ENCODE data around the gene NR1D2. TPM values are rescaled to one million over a fixed set of nuclear protein-coding genes. Genes with fewer than 3 reads are reported as not detected.

Gene NR1D2
- total RNA-seq, 1 donor from 2014 or later = 17.2 TPM

DNA sequence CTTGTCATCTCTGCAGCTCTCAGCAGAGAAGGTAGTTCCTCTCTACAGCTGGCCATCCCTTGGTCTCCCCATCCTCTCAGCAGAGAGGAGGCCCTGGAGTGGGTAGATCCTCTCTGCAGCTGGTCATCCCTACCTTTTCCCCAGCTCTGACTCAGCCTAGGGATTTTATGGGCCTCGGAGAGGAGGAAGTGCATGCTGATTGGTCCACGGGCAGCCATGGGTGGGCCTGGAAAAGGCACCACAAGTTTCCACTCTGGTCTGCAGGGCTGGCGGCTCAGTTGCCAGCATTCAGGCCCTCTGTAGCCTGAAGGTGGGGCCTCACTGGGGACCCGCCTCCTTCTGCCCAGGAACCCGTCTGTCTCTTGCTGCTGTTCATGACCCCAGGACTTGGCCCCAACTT lies 36.9 kb downstream of the NR1D2 start:
- no peaks in the 10 kb centered on the region for H3K9me3 Mint-ChIP-seq (ENCODE audit: unreplicated experiment)
- DNase-seq (ENCODE audit: low spot score) = no peak
- no peaks in the 10 kb centered on the region for H3K27me3 Mint-ChIP-seq (ENCODE audit: unreplicated experiment)
- H3K27ac Mint-ChIP-seq (ENCODE audit: unreplicated experiment) = no peak overlapping the region
- H3K4me3 Mint-ChIP-seq (ENCODE audit: unreplicated experiment) = no peak overlapping the region
- H3K4me1 Mint-ChIP-seq (ENCODE audit: unreplicated experiment) = peaks cover 3% of the 10 kb centered on the region
- TF ChIP-seq, protein P1, sequence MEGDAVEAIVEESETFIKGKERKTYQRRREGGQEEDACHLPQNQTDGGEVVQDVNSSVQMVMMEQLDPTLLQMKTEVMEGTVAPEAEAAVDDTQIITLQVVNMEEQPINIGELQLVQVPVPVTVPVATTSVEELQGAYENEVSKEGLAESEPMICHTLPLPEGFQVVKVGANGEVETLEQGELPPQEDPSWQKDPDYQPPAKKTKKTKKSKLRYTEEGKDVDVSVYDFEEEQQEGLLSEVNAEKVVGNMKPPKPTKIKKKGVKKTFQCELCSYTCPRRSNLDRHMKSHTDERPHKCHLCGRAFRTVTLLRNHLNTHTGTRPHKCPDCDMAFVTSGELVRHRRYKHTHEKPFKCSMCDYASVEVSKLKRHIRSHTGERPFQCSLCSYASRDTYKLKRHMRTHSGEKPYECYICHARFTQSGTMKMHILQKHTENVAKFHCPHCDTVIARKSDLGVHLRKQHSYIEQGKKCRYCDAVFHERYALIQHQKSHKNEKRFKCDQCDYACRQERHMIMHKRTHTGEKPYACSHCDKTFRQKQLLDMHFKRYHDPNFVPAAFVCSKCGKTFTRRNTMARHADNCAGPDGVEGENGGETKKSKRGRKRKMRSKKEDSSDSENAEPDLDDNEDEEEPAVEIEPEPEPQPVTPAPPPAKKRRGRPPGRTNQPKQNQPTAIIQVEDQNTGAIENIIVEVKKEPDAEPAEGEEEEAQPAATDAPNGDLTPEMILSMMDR (IDR thresholded peaks at IDR 0.05; ENCODE audit: unreplicated experiment) = no peak
- H3K36me3 Mint-ChIP-seq (ENCODE audit: low read depth, unreplicated experiment) = no peaks in the 10 kb centered on the region

DNA sequence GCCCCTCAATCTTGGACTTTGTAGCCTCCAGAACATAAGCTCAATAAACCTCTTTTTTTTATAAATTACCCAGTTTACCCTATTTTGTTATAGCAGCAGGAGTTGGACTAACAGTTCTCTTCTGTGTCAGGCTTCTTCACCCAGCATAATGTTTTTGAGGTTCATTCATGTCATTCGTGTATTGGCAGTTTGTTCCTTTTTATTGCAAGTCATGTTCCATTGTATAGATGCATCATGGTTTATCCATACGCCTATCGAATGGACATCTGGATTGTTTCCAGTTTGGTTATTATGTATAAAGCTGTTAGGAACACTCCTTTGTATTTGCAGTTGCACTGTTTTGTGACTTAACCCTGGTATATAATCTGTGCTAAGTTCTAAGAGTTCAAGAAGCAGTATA lies 39.8 kb downstream of the NR1D2 start:
- DNase-seq (ENCODE audit: low spot score) = no peak
- TF ChIP-seq, protein P1 (IDR thresholded peaks at IDR 0.05; ENCODE audit: unreplicated experiment) = no peak
- Mint-ChIP-seq H3K27ac (ENCODE audit: unreplicated experiment) (no peak overlapping the region), H3K36me3 (ENCODE audit: low read depth, unreplicated experiment) (no peaks in the 10 kb centered on the region), H3K27me3 (ENCODE audit: unreplicated experiment) (peaks cover 2% of the 10 kb centered on the region), H3K4me1 (ENCODE audit: unreplicated experiment) (peaks cover 7% of the 10 kb centered on the region), H3K9me3 (ENCODE audit: unreplicated experiment) (no peaks in the 10 kb centered on the region), H3K4me3 (ENCODE audit: unreplicated experiment) (no peak overlapping the region)

DNA sequence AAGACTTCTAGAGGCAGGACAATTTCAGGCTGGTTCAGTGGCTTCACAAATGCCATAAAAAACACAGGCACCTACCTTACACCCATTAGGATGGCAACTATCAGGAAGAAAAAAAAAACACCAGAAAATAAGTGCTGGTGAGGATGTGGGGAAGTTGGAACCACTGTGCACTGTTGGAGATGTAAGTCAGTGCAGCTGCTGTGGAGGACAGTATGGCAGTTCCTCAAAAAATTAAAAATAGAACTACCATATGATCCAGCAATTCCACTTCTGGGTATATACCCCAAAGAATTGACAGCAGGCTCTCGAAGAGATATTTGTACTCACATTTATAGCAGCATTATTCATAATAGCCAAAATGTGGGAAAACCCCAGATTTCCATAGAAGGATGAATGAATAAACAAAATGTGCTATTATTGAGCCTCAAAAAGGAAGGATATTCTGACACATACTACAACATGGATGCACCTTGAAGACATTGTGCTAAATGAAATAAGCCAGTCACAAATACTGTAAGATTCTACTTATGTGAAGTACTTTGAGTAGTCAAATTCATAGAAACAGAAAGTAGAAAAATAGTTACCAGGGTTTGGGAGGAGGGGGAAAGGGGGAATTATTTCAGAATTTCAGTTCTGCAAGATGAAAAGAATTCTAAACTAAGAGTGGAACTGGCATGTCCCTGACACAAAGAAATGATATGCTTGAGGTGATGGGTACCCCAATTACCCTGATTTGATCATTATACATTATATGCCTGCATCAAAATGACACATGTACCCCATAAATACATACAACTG lies 40.9 kb downstream of the NR1D2 start:
- H3K4me1 Mint-ChIP-seq (ENCODE audit: unreplicated experiment) = peaks cover 12% of the 10 kb centered on the region
- no peaks in the 10 kb centered on the region for H3K9me3 Mint-ChIP-seq (ENCODE audit: unreplicated experiment)
- no peaks in the 10 kb centered on the region for H3K36me3 Mint-ChIP-seq (ENCODE audit: low read depth, unreplicated experiment)
- no peak for DNase-seq (ENCODE audit: low spot score)
- no peak overlapping the region for H3K27ac Mint-ChIP-seq (ENCODE audit: unreplicated experiment)
- TF ChIP-seq, protein P1 (IDR thresholded peaks at IDR 0.05; ENCODE audit: unreplicated experiment) = no peak
- H3K4me3 Mint-ChIP-seq (ENCODE audit: unreplicated experiment) = no peak overlapping the region
- peaks cover 2% of the 10 kb centered on the region for H3K27me3 Mint-ChIP-seq (ENCODE audit: unreplicated experiment)

DNA sequence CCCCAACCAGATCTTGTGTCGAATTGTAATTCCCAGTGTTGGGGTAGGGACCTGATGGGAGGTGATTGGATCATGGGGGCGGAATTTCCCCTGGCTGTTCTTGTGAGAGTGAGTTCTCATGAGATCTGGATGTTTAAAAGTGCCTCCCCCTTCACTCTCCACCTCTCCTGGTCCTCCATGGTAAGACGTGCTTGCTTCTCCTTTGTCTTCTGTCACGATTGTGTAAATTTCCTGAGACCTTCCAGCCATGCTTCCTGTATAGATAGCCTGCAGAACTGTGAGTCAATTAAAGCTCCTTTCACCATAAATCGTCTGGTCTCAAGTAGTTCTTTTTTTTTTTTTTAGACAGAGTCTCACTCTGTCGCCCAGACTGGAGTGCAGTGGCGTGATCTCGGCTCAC lies 42.3 kb downstream of the NR1D2 start:
- TF ChIP-seq, protein P1 (IDR thresholded peaks at IDR 0.05; ENCODE audit: unreplicated experiment) = no peak
- Mint-ChIP-seq H3K27ac (ENCODE audit: unreplicated experiment) (peak overlapping the region; percentile 55), H3K9me3 (ENCODE audit: unreplicated experiment) (no peaks in the 10 kb centered on the region), H3K4me1 (ENCODE audit: unreplicated experiment) (peaks cover 24% of the 10 kb centered on the region), H3K4me3 (ENCODE audit: unreplicated experiment) (no peak overlapping the region), H3K27me3 (ENCODE audit: unreplicated experiment) (peaks cover 2% of the 10 kb centered on the region), H3K36me3 (ENCODE audit: low read depth, unreplicated experiment) (no peaks in the 10 kb centered on the region)
- no peak for DNase-seq (ENCODE audit: low spot score)

DNA sequence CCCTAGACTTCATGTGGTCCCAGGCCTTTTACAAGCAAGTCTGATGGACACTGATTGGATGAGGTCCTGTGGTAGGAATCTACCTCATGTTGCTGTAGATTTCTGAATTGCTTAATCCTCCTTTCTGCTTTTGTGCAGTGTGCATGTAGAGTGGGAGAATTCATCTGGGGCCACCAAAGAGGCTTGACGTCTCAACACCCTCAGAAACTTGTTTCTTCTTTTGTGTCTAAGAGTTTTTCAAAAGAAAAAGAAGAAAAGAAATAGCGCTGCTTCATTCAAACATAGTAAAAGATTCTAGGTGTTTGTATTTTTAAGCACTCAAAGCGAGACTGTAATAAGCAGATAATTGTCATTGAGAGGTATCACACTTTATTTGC lies 46.2 kb downstream of the NR1D2 start:
- TF ChIP-seq, protein P1 (IDR thresholded peaks at IDR 0.05; ENCODE audit: unreplicated experiment) = no peak
- Mint-ChIP-seq H3K36me3 (ENCODE audit: low read depth, unreplicated experiment) (no peaks in the 10 kb centered on the region), H3K27me3 (ENCODE audit: unreplicated experiment) (peaks cover 2% of the 10 kb centered on the region), H3K4me3 (ENCODE audit: unreplicated experiment) (no peak overlapping the region), H3K27ac (ENCODE audit: unreplicated experiment) (peak overlapping the region; percentile 91), H3K9me3 (ENCODE audit: unreplicated experiment) (no peaks in the 10 kb centered on the region), H3K4me1 (ENCODE audit: unreplicated experiment) (peaks cover 30% of the 10 kb centered on the region)
- DNase-seq (ENCODE audit: low spot score) = no peak
